ENCODE data around the gene FAM229A. TPM values are rescaled to one million over a fixed set of nuclear protein-coding genes. Genes with fewer than 3 reads are reported as not detected.
A peak's percentile ranks its signal among the peaks of the same experiment; 100 is the strongest.

Gene FAM229A
- total and polyA plus RNA-seq, 9 of the 15 experiments (the other 6 are each of a cell fraction or from before 2014, with no cell fraction given): 0.04 to 21.6 (median 7.4) TPM

DNA sequence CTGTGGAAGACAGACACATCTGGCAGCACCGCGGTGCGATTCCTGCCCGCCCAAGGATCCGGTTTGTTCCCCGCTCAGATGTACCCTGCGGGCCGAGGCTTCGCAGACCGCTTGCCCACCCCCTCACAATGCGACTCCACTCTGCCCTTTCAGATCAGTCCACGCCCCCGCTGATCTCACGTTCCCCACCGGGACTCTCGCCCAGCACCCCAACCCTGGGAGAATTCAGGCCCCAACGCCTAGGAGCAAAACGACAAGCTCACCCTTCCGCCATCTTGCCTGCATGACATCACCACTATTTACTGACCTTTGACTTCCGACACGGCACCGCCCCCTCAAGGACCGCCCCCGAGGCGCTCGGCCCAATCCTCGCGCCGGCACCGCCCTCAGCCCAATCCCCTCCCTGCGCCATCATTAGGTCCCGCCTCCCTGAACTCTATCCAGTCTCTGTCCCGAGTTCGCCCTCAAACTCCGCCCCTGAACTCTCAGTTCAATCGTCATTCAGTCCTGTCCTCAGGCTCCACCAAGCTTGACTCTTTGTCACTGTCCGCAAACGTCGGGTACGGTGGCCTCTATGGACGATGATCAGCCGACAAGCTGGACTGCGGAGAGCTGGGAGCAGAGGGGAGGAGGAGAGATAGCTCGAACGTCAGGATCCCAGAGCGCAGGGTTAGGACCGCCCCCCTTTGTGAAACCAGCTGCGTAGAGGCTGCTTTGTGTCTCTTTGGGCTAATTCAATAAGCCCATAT, 32.0 kb upstream of the FAM229A start, which contains the start of gene BSDC1 (continued):
- TF ChIP-seq CHD4 (IDR thresholded peaks at IDR 0.05; ENCODE audit: insufficient read depth, insufficient replicate concordance, low read depth, low read length, poor library complexity, severe bottlenecking): no peak
- no peak for TF ChIP-seq ZNF764 (CRISPR knock-in tag; IDR thresholded peaks at IDR 0.05; ENCODE audit: low read depth)
- peak; percentile 62; the same call in 1 of the 2 replicates for TF ChIP-seq ZNF431 (CRISPR knock-in tag; IDR thresholded peaks at IDR 0.05)
- peak; percentile 96 to 98 for TF ChIP-seq FOXK2 (conservative IDR thresholded peaks at IDR 0.05 in 1 of 2, IDR thresholded peaks at IDR 0.05 in 1 of 2; ENCODE audit: low read depth in 2 of 2)
- TF ChIP-seq HDGF (IDR thresholded peaks at IDR 0.05): peak; percentile 95
- peak; percentile 69 for TF ChIP-seq HCFC1 (IDR thresholded peaks at IDR 0.05; ENCODE audit: low read depth, low read length)
- TF ChIP-seq MAFF (IDR thresholded peaks at IDR 0.05; ENCODE audit: low read length): no peak
- TF ChIP-seq, protein P1, sequence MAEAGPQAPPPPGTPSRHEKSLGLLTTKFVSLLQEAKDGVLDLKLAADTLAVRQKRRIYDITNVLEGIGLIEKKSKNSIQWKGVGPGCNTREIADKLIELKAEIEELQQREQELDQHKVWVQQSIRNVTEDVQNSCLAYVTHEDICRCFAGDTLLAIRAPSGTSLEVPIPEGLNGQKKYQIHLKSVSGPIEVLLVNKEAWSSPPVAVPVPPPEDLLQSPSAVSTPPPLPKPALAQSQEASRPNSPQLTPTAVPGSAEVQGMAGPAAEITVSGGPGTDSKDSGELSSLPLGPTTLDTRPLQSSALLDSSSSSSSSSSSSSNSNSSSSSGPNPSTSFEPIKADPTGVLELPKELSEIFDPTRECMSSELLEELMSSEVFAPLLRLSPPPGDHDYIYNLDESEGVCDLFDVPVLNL (CRISPR knock-in tag; IDR thresholded peaks at IDR 0.05; ENCODE audit: low read depth): no peak; the same call in 1 of the 2 replicates
- TF ChIP-seq, protein P2, sequence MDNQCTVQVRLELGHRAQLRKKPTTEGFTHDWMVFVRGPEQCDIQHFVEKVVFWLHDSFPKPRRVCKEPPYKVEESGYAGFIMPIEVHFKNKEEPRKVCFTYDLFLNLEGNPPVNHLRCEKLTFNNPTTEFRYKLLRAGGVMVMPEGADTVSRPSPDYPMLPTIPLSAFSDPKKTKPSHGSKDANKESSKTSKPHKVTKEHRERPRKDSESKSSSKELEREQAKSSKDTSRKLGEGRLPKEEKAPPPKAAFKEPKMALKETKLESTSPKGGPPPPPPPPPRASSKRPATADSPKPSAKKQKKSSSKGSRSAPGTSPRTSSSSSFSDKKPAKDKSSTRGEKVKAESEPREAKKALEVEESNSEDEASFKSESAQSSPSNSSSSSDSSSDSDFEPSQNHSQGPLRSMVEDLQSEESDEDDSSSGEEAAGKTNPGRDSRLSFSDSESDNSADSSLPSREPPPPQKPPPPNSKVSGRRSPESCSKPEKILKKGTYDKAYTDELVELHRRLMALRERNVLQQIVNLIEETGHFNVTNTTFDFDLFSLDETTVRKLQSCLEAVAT (IDR thresholded peaks at IDR 0.05): peak; percentile 84 to 90; a peak in 3 of 4 replicates
- TF ChIP-seq, protein P3, sequence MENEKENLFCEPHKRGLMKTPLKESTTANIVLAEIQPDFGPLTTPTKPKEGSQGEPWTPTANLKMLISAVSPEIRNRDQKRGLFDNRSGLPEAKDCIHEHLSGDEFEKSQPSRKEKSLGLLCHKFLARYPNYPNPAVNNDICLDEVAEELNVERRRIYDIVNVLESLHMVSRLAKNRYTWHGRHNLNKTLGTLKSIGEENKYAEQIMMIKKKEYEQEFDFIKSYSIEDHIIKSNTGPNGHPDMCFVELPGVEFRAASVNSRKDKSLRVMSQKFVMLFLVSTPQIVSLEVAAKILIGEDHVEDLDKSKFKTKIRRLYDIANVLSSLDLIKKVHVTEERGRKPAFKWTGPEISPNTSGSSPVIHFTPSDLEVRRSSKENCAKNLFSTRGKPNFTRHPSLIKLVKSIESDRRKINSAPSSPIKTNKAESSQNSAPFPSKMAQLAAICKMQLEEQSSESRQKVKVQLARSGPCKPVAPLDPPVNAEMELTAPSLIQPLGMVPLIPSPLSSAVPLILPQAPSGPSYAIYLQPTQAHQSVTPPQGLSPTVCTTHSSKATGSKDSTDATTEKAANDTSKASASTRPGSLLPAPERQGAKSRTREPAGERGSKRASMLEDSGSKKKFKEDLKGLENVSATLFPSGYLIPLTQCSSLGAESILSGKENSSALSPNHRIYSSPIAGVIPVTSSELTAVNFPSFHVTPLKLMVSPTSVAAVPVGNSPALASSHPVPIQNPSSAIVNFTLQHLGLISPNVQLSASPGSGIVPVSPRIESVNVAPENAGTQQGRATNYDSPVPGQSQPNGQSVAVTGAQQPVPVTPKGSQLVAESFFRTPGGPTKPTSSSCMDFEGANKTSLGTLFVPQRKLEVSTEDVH (IDR thresholded peaks at IDR 0.05; ENCODE audit: low read depth, partially characterized antibody): peak; percentile 71
- TF ChIP-seq ZNF408 (CRISPR knock-in tag; IDR thresholded peaks at IDR 0.05; ENCODE audit: low read depth): no peak
- TF ChIP-seq ZNF174 (CRISPR knock-in tag; IDR thresholded peaks at IDR 0.05): no peak
- TF ChIP-seq, protein P4, sequence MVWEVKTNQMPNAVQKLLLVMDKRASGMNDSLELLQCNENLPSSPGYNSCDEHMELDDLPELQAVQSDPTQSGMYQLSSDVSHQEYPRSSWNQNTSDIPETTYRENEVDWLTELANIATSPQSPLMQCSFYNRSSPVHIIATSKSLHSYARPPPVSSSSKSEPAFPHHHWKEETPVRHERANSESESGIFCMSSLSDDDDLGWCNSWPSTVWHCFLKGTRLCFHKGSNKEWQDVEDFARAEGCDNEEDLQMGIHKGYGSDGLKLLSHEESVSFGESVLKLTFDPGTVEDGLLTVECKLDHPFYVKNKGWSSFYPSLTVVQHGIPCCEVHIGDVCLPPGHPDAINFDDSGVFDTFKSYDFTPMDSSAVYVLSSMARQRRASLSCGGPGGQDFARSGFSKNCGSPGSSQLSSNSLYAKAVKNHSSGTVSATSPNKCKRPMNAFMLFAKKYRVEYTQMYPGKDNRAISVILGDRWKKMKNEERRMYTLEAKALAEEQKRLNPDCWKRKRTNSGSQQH (CRISPR knock-in tag; IDR thresholded peaks at IDR 0.05): peak; percentile 64; the same call in 1 of the 2 replicates
- TF ChIP-seq, protein P5, sequence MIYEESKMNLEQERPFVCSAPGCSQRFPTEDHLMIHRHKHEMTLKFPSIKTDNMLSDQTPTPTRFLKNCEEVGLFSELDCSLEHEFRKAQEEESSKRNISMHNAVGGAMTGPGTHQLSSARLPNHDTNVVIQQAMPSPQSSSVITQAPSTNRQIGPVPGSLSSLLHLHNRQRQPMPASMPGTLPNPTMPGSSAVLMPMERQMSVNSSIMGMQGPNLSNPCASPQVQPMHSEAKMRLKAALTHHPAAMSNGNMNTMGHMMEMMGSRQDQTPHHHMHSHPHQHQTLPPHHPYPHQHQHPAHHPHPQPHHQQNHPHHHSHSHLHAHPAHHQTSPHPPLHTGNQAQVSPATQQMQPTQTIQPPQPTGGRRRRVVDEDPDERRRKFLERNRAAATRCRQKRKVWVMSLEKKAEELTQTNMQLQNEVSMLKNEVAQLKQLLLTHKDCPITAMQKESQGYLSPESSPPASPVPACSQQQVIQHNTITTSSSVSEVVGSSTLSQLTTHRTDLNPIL (CRISPR knock-in tag; IDR thresholded peaks at IDR 0.05): 0 out of 2 replicates have a peak, but pooled peaks have one; percentile 30
- no peak for TF ChIP-seq ZNF134 (CRISPR knock-in tag; conservative IDR thresholded peaks at IDR 0.05)
- TF ChIP-seq, protein P6, sequence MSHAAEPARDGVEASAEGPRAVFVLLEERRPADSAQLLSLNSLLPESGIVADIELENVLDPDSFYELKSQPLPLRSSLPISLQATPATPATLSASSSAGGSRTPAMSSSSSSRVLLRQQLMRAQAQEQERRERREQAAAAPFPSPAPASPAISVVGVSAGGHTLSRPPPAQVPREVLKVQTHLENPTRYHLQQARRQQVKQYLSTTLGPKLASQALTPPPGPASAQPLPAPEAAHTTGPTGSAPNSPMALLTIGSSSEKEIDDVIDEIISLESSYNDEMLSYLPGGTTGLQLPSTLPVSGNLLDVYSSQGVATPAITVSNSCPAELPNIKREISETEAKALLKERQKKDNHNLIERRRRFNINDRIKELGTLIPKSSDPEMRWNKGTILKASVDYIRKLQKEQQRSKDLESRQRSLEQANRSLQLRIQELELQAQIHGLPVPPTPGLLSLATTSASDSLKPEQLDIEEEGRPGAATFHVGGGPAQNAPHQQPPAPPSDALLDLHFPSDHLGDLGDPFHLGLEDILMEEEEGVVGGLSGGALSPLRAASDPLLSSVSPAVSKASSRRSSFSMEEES (CRISPR knock-in tag; IDR thresholded peaks at IDR 0.05): no peak
- TF ChIP-seq NCOA6 (IDR thresholded peaks at IDR 0.05): no peak

All from K562 (cell line).